GM19099 (cell line): ENCODE results near the gene FGF2.

ENCODE experiments used
- POLR2A ChIP-seq: IDR thresholded peaks from 3 replicates; pipeline ENCODE4 v1.6.1; 2011; ENCODE audit warnings: low read depth; ENCODE audit not compliant: insufficient read length; ENCODE audit errors: extremely low read depth

FGF2 gene

GRCh38 chr4:122921300-122921699, 94.7 kb downstream of the FGF2 start:
- TF ChIP-seq POLR2A: no peak

DNA sequence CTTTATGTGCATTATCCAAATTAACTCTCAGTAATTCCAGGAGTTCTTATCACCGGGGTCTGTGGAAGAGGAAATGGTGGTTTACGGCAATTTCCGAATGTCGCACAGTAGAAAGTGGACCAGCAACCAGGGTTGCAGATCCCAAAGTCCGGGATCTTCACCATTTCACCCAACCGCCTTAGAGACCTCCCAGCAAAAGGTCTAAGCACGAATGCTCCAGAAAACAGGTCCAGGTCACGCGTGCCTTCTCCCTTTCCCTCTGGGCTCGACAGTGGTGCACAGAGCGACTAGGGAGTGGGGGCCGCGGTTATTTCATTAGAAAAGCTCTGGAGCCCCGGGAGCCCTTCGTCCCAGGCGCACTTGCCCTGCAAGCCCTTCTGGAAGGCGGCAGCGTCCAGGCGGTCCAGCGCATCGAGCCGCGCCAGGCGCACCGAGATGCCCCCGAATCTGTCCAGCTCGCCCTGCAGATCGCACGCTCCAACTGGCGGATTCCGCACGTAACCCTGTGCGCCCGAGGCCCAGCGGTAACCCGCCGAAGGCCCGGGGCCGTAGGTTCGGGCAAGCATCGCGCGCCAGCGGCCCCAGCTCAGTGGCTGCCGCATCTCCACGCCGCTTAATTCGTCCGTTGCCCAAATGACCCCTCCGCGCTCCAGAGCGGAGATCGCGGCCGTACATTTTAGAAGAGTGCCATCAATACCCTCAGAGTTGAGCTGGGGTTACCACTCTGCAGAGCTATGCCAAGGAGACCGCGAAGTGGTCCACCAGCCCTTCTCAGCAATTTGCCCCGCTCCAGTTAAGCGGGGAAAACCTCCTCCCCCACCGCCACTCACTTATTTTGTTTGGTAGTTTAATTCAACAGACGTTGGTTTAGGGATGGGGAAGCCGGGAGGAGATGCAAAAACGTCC, 95.6 kb downstream of the FGF2 start, which contains the start of gene NUDT6:
TSS of gene NUDT6 (minus strand) at position 627 of the 906 bp plus-strand sequence. CDS start at position 602, 25 bp downstream.
- peak; percentile 67 for TF ChIP-seq POLR2A

DNA sequence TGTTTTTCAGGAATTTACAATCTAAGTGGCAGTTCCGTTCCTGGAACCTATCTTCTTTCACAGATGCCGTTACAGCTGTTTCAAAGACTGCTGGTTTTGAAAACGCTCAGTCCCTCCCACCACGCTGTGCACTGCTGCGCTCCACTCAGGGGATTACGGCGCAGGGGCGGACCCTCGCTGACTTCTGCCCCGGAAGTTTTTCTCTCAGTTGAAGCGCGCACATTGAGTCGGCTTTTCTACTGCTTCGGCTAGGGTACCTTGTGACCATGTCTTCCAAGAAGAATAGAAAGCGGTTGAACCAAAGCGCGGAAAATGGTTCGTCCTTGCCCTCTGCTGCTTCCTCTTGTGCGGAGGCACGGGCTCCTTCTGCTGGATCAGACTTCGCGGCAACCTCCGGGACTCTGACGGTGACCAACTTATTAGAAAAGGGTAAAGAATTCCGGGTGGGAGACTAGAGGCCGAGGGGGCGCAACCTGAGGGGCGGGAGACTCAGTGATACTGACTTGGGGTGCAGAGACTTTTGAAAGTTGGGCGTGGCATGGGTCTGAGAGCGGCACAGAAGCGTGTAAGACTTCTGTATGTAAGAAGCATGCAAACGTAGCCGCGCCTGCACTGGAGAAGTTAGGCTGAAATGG, 96.4 kb downstream of the FGF2 start:
- TF ChIP-seq POLR2A: peak; percentile 54

DNA sequence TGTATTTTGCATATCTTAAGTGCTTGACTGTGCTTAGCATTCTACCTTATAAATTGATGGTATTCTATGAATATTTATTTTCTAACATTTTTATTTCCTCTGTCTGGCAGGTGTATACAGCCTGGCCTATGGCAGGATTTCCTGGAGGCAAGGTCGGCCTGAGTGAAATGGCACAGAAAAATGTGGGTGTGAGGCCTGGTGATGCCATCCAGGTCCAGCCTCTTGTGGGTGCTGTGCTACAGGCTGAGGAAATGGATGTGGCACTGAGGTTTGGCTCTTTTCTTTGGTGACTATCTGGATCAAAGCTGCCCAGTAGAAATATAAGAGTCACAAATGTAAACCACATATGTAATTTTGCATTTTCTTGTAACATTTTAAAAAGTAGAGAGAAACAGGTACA, 102.3 kb downstream of the FGF2 start:
- TF ChIP-seq POLR2A: no peak

- TF ChIP-seq POLR2A: no peak
Observed at GRCh38 chr4:122930862-122931261, 104.2 kb downstream of the FGF2 start.

DNA sequence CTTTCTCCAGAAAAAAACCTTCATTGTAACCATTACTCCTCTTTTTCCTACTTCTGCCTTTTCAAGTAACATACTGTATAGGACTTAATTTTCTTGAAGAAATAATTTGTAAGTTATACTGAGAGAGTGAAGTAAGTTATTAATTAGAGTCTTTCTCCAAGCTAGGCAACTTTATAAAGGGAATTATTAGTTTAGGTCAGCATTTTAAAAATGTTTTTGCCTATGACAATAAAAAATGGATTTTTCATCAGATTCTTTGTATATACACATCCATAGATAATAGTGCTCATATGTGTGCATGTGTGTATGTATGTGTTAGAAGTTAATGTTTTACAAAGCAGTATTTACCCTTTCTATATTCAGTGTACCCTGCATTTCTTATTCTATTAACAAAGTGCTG, 106.1 kb downstream of the FGF2 start:
- no peak for TF ChIP-seq POLR2A

GRCh38 chr4:122946142-122946541, 119.5 kb downstream of the FGF2 start:
- TF ChIP-seq POLR2A: no peak
